GM23338 (cell line): Measurements from ENCODE around the gene SEMA3C.
A peak's percentile ranks its signal among the peaks of the same experiment; 100 is the strongest.

Experiments used
- CREB1 ChIP-seq: fragments of 250-450 bp; sonication (Bioruptor Pico); IDR thresholded peaks from 2 replicates; pipeline ENCODE4 v1.5.0; 2020; ENCODE audit warnings: low read depth, mild to moderate bottlenecking, moderate library complexity
- EZH2 ChIP-seq: fragments of 200-600 bp; sonication (generic); IDR thresholded peaks from one replicate; pipeline ENCODE4 v1.8.0; 2017; ENCODE audit warnings: antibody characterized with exemption, mild to moderate bottlenecking, low read depth; ENCODE audit not compliant: unreplicated experiment
- EZH2phosphoT487 ChIP-seq: fragments of 200-600 bp; sonication (generic); IDR thresholded peaks from one replicate; pipeline ENCODE4 v1.8.1; 2018; ENCODE audit warnings: antibody characterized with exemption; ENCODE audit not compliant: unreplicated experiment
- POLR2AphosphoS5 ChIP-seq: IDR thresholded peaks from 2 replicates; pipeline ENCODE4 v1.6.1; 2016; ENCODE audit warnings: antibody characterized with exemption, low read depth
- TF ChIP-seq, protein P1 (sequence below), 2 experiments: fragments of 200-600 bp in 1 of 2; sonication (generic) in 1 of 2; conservative IDR thresholded peaks; 2 replicates each; pipeline versions ENCODE4 v1.5.1 to v1.6.1; 2016 to 2017; ENCODE audit warnings: antibody characterized with exemption in 2 of 2, low read depth in 2 of 2, mild to moderate bottlenecking in 2 of 2, moderate library complexity in 1 of 2
- TF ChIP-seq, protein P2 (sequence below): IDR thresholded peaks from one replicate; pipeline ENCODE4 v1.6.1; 2018; ENCODE audit warnings: antibody characterized with exemption; ENCODE audit not compliant: unreplicated experiment

DNA sequence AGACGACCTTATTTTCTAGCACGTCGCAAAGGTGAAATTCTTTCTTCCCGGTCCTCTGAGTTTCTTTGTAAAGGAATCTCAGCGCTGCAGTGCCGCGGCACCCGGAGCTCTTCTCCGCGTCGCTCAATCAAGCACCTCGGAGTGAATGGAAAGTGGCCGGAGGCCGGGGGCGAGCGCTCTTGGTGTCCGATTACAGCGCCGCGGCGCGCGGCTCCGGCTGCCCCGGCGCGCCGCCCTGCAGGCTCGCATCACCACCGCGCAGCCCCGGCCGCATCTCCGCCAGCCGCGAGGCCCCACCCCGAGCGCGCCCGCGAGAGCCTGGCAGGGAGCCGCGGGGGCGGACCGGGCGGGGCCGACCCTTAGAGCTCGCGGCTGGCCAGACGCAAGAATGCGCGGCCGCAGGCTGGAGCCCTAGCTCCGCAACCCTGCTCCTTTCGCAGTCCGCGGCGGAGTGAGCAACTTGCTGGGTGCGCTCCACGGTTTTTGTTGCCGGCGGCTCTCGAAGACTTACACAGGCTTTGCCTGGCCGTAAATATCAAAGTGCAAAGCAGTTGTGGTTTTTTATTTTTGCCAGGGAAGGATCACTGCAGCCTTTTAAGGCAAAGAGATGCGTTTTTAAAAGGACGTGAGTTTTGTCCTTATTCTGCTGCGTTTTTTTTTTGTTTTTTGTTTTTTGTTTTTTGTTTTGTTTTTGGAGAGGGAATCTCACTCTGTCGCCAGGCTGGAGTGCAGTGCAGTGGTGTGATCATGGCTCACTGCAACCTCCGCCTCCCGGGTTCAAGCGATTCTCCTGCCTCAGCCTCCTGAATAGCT is at the start of gene SEMA3C:
- TF ChIP-seq, protein P1, sequence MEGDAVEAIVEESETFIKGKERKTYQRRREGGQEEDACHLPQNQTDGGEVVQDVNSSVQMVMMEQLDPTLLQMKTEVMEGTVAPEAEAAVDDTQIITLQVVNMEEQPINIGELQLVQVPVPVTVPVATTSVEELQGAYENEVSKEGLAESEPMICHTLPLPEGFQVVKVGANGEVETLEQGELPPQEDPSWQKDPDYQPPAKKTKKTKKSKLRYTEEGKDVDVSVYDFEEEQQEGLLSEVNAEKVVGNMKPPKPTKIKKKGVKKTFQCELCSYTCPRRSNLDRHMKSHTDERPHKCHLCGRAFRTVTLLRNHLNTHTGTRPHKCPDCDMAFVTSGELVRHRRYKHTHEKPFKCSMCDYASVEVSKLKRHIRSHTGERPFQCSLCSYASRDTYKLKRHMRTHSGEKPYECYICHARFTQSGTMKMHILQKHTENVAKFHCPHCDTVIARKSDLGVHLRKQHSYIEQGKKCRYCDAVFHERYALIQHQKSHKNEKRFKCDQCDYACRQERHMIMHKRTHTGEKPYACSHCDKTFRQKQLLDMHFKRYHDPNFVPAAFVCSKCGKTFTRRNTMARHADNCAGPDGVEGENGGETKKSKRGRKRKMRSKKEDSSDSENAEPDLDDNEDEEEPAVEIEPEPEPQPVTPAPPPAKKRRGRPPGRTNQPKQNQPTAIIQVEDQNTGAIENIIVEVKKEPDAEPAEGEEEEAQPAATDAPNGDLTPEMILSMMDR (conservative IDR thresholded peaks at IDR 0.05; ENCODE audit: low read depth in 2 of 2), result peak in 1 of 2 experiments; percentile 26; a peak in 1 of 4 replicates
- TF ChIP-seq POLR2AphosphoS5, result peak; percentile 38; the same call in 1 of the 2 replicates
- no peak for TF ChIP-seq EZH2phosphoT487
- TF ChIP-seq EZH2, result no peak
- TF ChIP-seq, protein P2, sequence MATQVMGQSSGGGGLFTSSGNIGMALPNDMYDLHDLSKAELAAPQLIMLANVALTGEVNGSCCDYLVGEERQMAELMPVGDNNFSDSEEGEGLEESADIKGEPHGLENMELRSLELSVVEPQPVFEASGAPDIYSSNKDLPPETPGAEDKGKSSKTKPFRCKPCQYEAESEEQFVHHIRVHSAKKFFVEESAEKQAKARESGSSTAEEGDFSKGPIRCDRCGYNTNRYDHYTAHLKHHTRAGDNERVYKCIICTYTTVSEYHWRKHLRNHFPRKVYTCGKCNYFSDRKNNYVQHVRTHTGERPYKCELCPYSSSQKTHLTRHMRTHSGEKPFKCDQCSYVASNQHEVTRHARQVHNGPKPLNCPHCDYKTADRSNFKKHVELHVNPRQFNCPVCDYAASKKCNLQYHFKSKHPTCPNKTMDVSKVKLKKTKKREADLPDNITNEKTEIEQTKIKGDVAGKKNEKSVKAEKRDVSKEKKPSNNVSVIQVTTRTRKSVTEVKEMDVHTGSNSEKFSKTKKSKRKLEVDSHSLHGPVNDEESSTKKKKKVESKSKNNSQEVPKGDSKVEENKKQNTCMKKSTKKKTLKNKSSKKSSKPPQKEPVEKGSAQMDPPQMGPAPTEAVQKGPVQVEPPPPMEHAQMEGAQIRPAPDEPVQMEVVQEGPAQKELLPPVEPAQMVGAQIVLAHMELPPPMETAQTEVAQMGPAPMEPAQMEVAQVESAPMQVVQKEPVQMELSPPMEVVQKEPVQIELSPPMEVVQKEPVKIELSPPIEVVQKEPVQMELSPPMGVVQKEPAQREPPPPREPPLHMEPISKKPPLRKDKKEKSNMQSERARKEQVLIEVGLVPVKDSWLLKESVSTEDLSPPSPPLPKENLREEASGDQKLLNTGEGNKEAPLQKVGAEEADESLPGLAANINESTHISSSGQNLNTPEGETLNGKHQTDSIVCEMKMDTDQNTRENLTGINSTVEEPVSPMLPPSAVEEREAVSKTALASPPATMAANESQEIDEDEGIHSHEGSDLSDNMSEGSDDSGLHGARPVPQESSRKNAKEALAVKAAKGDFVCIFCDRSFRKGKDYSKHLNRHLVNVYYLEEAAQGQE, result no peak
- TF ChIP-seq CREB1, result no peak; the same call in none of the 2 replicates
